OCI-LY7 (cell line): ENCODE data around the gene PNLDC1. TPM values are rescaled to one million over a fixed set of nuclear protein-coding genes. Genes with fewer than 3 reads are reported as not detected.

Source experiments
- BruUV-seq: library from RNA; stranded (reverse); fragments of 400-500 nt; replicated peaks from 2 replicates; lab custom pipeline; 2021; lab: Mats Ljungman, UMichigan
- CTCF ChIA-PET: fragments of 300-600 bp; sonication (Branson Sonifier 250); formaldehyde crosslinking; loops from one replicate; lab custom pipeline; 2022; ENCODE audit warnings: antibody characterized with exemption; ENCODE audit not compliant: unreplicated experiment; lab: Charles Lee
- POLR2A ChIA-PET: fragments of 300-600 bp; sonication (Branson Sonifier 250); formaldehyde crosslinking; loops from one replicate; lab custom pipeline; 2022; ENCODE audit warnings: antibody characterized with exemption; lab: Charles Lee
- DNase-seq: peaks from one replicate; pipeline ENCODE4 v3.0.0-alpha.2; 2015; ENCODE audit warnings: low spot score
- H2AFZ ChIP-seq: fragments of 200-600 bp; sonication (generic), shearing (Covaris generic); 2 replicates; pipeline ENCODE4 v1.6.1; 2014; ENCODE audit warnings: mild to moderate bottlenecking, antibody characterized with exemption, low read length, moderate library complexity
- H3K27ac ChIP-seq: fragments of 200-600 bp; sonication (generic); 2 replicates; pipeline ENCODE4 v1.5.1; 2014; ENCODE audit warnings: mixed run types, low read depth, mild to moderate bottlenecking, moderate library complexity, low read length, inconsistent platforms; ENCODE audit not compliant: poor library complexity, severe bottlenecking
- H3K36me3 ChIP-seq: fragments of 200-600 bp; sonication (generic); 2 replicates; pipeline ENCODE4 v1.6.1; 2014; ENCODE audit warnings: mild to moderate bottlenecking, antibody characterized with exemption, low read length, moderate library complexity, mixed read lengths; ENCODE audit not compliant: insufficient read depth
- H3K4me1 ChIP-seq: fragments of 200-600 bp; sonication (generic); 2 replicates; pipeline ENCODE4 v1.5.1; 2014; ENCODE audit warnings: mild to moderate bottlenecking, low read length; ENCODE audit not compliant: insufficient read depth, poor library complexity, severe bottlenecking
- H3K4me2 ChIP-seq: fragments of 200-600 bp; sonication (generic); 2 replicates; pipeline ENCODE4 v1.6.1; 2014; ENCODE audit warnings: mild to moderate bottlenecking, low read length
- H3K4me3 ChIP-seq: fragments of 200-600 bp; sonication (generic); 2 replicates; pipeline ENCODE4 v1.5.1; 2014; ENCODE audit warnings: mild to moderate bottlenecking, low read depth, low read length; ENCODE audit not compliant: poor library complexity, severe bottlenecking
- H3K79me2 ChIP-seq: fragments of 200-600 bp; sonication (generic); 2 replicates; pipeline ENCODE4 v1.6.1; 2016; ENCODE audit warnings: low read depth, mild to moderate bottlenecking, low read length, moderate library complexity, mixed read lengths; ENCODE audit not compliant: insufficient read depth
- H3K9me2 ChIP-seq: fragments of 200-600 bp; sonication (generic); 2 replicates; pipeline ENCODE4 v1.6.1; 2016; ENCODE audit warnings: mild to moderate bottlenecking, low read length, mixed read lengths; ENCODE audit not compliant: insufficient read depth
- H3K9me3 ChIP-seq: fragments of 200-600 bp; sonication (generic); 2 replicates; pipeline ENCODE4 v1.6.1; 2014; ENCODE audit warnings: mild to moderate bottlenecking, mixed run types, low read length, mixed read lengths
- H4K20me1 ChIP-seq: fragments of 200-600 bp; sonication (generic); 2 replicates; pipeline ENCODE4 v1.6.1; 2014; ENCODE audit warnings: mild to moderate bottlenecking, antibody characterized with exemption, low read length, moderate library complexity, mixed read lengths; ENCODE audit not compliant: insufficient read depth
- EZH2phosphoT487 ChIP-seq: fragments of 200-600 bp; sonication (generic); IDR thresholded peaks from 2 replicates; pipeline ENCODE4 v1.6.1; 2018; ENCODE audit warnings: low read depth, borderline replicate concordance, mild to moderate bottlenecking, mixed run types, antibody characterized with exemption, low read length, moderate library complexity, mixed read lengths
- intact Hi-C: fragments of 100-400 bp; cut with micrococcal nuclease; formaldehyde crosslinking; loops from one replicate; pipeline ENCODE4 v1.10.0; 2022; ENCODE audit not compliant: unreplicated experiment
- total RNA-seq, 2 experiments: library from RNA; depleted of rRNA in 1 of 2; stranded (reverse); fragments of >200 nt in 1 of 2; shearing (Covaris generic) in 1 of 2; gene quantifications; 2 replicates each; pipeline ENCODE4 v1.2.3, GENCODE V29; 2014 to 2022
- TF ChIP-seq, protein P1 (sequence below): fragments of 200-600 bp; sonication (generic); conservative IDR thresholded peaks from 2 replicates; pipeline ENCODE4 v1.5.1; 2014; ENCODE audit warnings: mild to moderate bottlenecking, antibody characterized with exemption, low read length, moderate library complexity, mixed read lengths

PNLDC1 gene
- total RNA-seq, 2 experiments from 2014 or later, result not detected

DNA sequence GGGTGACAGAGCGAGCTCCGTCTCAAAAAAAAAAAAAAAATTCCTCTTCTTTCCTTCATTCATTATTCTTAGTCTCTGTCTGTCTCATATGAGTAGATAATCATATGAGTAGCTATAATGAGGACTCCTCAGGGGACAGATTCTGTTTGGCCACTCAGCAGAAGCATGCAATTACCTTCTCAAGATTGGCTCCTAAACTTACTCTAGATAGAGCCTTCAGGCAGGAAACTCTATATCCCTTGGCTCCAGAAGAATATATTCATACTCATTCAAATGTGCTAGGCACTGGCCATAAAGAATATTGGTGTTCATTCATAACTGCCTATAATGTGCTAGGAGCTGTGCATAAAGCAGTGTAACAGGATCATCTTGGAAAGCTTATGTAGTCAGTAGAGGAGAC lies 40.4 kb upstream of the PNLDC1 start:
- Histone ChIP-seq H2AFZ (no peak overlapping the region), H3K36me3 (peaks cover 68% of the 10 kb centered on the region), H3K9me2 (no peaks in the 10 kb centered on the region), H3K9me3 (no peaks in the 10 kb centered on the region), H4K20me1 (0 out of 2 replicates have a peak, but pooled peaks cover 3% of the 10 kb centered on the region), H3K27ac (peak overlapping the region; percentile 40), H3K79me2 (no peaks in the 10 kb centered on the region; the same call in 1 of the 2 replicates), H3K4me2 (no peak overlapping the region), H3K4me3 (peak overlapping the region; percentile 47), H3K4me1 (peaks cover 15% of the 10 kb centered on the region)
- ChIA-PET POLR2A (interaction anchor here (0.6 to 2.6 kb wide), 6 partner anchors 8 to 1684 kb away, joined by 3 to 11 read pairs (median 4); partner anchors contain the start of genes MRPL18 and WTAP), CTCF (no interaction called here)
- DNase-seq, result peak; percentile 16
- TF ChIP-seq, protein P1, sequence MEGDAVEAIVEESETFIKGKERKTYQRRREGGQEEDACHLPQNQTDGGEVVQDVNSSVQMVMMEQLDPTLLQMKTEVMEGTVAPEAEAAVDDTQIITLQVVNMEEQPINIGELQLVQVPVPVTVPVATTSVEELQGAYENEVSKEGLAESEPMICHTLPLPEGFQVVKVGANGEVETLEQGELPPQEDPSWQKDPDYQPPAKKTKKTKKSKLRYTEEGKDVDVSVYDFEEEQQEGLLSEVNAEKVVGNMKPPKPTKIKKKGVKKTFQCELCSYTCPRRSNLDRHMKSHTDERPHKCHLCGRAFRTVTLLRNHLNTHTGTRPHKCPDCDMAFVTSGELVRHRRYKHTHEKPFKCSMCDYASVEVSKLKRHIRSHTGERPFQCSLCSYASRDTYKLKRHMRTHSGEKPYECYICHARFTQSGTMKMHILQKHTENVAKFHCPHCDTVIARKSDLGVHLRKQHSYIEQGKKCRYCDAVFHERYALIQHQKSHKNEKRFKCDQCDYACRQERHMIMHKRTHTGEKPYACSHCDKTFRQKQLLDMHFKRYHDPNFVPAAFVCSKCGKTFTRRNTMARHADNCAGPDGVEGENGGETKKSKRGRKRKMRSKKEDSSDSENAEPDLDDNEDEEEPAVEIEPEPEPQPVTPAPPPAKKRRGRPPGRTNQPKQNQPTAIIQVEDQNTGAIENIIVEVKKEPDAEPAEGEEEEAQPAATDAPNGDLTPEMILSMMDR, result no peak
- TF ChIP-seq EZH2phosphoT487, result no peak
- no TSS peak for BruUV-seq
- intact Hi-C loops, result loop anchor here (2.0 kb wide), 1 partner anchor 67 kb away; the partner anchor contains the start of gene SOD2

DNA sequence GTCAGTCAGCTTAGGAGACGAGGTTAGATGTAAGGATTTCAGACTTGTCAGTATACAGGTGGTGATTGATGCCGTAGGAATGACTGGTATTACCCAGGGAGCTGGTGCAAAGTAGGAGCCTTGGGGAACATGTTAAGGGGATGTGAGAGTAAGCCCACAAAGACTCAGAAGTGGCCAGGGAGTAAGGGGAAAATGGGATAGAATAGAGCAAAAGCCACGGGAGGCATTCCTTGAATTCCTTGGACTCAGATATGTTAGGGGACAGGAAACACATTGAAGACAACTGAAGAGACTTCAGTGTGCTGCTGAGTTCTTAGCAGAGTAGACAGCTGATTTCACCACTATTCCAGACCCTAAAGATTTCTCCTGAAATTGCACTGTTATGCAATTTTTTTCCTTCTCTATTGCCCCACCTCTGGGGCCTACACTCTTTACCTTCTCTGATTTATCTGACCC lies 39.4 kb upstream of the PNLDC1 start:
- no peak overlapping the region for H2AFZ ChIP-seq
- intact Hi-C loops, result loop anchor here (2.0 kb wide), 1 partner anchor 68 kb away; the partner anchor contains the start of gene SOD2
- 0 out of 2 replicates have a peak, but pooled peaks cover 3% of the 10 kb centered on the region for H4K20me1 ChIP-seq
- TF ChIP-seq, protein P1, result no peak
- TF ChIP-seq EZH2phosphoT487, result no peak
- POLR2A ChIA-PET, result interaction anchor here (0.5 to 2.6 kb wide), 10 partner anchors 8 to 721 kb away, joined by 3 to 11 read pairs (median 6); partner anchors contain the start of genes MRPL18 and WTAP
- BruUV-seq, result no TSS peak
- H3K4me3 ChIP-seq, result peak overlapping the region; percentile 71
- no peaks in the 10 kb centered on the region; the same call in 1 of the 2 replicates for H3K79me2 ChIP-seq
- no peaks in the 10 kb centered on the region for H3K9me3 ChIP-seq
- H3K4me1 ChIP-seq, result peaks cover 15% of the 10 kb centered on the region
- H3K9me2 ChIP-seq, result no peaks in the 10 kb centered on the region
- H3K4me2 ChIP-seq, result peak overlapping the region; percentile 93
- CTCF ChIA-PET, result interaction anchor here (1.0 kb wide), 1 partner anchor 34 kb away, joined by 6 read pairs; the partner anchor contains the start of gene WTAP
- H3K27ac ChIP-seq, result peak overlapping the region; percentile 81
- peaks cover 64% of the 10 kb centered on the region for H3K36me3 ChIP-seq
- no peak for DNase-seq
